Epithelial cell of esophagus (primary cell): ENCODE data around the gene NEURL4.
"Not testable (repeated sequence)": the region's sequence is repeated elsewhere in the genome, so short reads cannot be mapped to it uniquely, and the experiment has no call there.

Source experiments
- DNase-seq: peaks from one replicate; pipeline ENCODE4 v3.0.0; 2010; ENCODE audit warnings: low read depth
- H3K4me3 ChIP-seq: 2 replicates; pipeline ENCODE4 v1.5.1; 2011; ENCODE audit warnings: mild to moderate bottlenecking, low read length, control low read depth
- TF ChIP-seq, protein P1 (sequence below): IDR thresholded peaks from 2 replicates; pipeline ENCODE4 v1.5.1; 2011; ENCODE audit warnings: low read depth, mild to moderate bottlenecking, low read length, control low read depth, inconsistent platforms; ENCODE audit not compliant: insufficient read depth; ENCODE audit errors: missing control alignments

The NEURL4 gene

DNA sequence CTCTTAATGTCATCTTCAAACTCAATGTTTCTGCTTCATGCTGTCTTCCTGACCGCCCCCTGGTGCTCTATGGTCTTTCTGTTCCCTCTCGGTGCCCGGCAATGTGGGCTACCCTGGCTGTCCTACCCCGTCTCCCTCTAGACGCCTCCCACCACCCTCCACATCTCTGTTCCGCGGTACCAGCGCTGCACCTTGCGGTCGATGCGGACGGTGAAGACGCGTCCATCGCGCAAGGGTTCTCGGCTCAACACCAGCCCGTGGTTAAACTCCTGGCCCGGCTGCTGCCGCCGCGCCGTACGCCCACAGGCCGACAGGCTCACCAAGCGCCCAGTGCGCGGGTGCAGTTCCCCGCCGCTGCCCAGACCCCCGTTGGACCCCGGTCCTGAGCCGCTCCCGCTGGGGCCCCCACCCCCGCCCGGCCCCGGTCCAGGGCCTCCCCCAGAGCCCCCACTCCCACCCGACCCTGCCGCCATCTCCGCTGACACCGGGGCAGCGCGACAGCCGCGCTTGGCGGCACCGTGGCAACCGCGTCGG is at the start of gene NEURL4:
NEURL4 (minus strand) TSS at position 496 of the 534 bp plus-strand sequence; CDS start at position 473, 23 bp downstream.
- DNase-seq = peak; percentile 43
- TF ChIP-seq, protein P1, sequence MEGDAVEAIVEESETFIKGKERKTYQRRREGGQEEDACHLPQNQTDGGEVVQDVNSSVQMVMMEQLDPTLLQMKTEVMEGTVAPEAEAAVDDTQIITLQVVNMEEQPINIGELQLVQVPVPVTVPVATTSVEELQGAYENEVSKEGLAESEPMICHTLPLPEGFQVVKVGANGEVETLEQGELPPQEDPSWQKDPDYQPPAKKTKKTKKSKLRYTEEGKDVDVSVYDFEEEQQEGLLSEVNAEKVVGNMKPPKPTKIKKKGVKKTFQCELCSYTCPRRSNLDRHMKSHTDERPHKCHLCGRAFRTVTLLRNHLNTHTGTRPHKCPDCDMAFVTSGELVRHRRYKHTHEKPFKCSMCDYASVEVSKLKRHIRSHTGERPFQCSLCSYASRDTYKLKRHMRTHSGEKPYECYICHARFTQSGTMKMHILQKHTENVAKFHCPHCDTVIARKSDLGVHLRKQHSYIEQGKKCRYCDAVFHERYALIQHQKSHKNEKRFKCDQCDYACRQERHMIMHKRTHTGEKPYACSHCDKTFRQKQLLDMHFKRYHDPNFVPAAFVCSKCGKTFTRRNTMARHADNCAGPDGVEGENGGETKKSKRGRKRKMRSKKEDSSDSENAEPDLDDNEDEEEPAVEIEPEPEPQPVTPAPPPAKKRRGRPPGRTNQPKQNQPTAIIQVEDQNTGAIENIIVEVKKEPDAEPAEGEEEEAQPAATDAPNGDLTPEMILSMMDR = no peak
- H3K4me3 ChIP-seq = peak within 1 kb of the TSS; percentile 91

DNA sequence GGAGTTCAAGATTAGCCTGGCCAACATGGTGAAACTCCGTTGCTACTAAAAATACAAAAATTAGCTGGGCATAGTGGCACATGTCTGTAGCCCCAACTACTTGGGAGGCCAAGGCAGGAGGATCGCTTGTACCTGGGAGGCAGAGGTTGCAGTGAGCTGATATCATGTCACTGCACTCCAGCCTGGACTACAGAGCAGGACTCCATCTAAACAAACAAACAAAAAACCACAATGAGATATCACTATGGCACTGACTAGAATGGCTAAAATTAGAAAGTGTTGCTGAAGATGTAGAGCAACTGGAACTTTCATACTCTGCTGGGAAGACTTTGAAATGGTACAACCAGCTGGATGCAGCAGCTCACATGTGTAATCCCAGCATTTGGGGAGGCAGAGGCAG is 45.2 kb upstream of the NEURL4 start:
- no peak overlapping the region for H3K4me3 ChIP-seq
- TF ChIP-seq, protein P1 = no peak
- DNase-seq = no peak

DNA sequence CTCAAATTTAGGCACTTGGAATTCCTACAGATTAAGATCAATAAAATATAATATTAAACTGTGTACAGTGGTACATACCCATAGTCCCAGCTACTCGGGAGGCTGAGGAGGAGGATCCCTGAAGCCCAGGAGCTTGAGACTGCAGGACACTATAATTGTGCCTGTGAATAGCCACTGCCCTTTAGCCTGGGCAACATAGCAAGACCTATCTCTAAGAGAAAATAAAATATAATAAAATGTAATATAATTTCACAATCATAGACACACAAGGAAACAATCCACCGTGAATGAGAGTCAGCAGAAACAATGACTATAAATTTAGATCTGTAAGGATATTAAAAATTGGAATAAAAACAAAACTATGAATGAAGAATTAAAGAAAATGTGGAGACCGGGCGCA is 41.7 kb upstream of the NEURL4 start:
- no peak overlapping the region for H3K4me3 ChIP-seq
- DNase-seq = no peak

DNA sequence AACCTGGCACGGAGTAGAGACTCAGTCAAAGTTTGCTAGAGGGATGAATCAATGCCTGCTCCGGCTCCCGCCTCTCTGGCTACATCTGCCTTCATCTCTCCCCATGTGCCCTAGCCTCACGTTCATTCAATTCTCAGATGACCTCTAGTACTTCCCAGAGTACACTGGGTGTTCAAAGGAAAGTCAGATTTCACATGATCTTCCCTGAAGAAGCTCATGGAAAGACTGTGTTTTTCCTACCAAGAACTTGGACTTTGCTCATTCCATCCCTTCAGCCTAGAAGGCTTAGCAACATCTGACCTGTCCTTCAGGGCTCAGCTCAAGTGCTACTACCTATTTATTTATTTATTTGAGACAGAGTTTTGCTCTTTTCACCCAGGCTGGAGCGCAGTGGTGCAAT is 40.7 kb upstream of the NEURL4 start:
- no peak overlapping the region for H3K4me3 ChIP-seq
- TF ChIP-seq, protein P1 = no peak
- DNase-seq = no peak

More for the DNA sequence above, 41.7 kb upstream of the NEURL4 start:
- TF ChIP-seq, protein P1 = no peak

DNA sequence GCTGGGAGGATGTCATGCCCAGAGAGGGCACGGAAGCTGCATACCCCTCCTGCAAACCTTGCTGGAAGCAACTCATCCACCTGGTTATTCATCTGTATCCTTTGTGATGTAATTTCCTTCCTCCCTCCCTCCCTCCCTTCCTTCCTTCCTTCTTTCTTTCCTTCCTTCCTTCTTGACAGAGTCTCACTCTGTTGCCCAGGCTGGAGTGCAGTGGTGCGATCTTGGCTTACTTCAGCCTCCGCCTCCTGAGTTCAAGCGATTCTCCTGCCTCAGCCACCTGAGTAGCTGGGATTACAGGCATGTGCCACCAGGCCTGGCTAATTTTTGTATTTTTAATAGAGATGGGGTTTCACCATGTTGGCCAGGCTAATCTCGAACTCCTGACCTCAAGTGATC is 39.5 kb upstream of the NEURL4 start:
- DNase-seq, H3K4me3 ChIP-seq: not testable (repeated sequence)

DNA sequence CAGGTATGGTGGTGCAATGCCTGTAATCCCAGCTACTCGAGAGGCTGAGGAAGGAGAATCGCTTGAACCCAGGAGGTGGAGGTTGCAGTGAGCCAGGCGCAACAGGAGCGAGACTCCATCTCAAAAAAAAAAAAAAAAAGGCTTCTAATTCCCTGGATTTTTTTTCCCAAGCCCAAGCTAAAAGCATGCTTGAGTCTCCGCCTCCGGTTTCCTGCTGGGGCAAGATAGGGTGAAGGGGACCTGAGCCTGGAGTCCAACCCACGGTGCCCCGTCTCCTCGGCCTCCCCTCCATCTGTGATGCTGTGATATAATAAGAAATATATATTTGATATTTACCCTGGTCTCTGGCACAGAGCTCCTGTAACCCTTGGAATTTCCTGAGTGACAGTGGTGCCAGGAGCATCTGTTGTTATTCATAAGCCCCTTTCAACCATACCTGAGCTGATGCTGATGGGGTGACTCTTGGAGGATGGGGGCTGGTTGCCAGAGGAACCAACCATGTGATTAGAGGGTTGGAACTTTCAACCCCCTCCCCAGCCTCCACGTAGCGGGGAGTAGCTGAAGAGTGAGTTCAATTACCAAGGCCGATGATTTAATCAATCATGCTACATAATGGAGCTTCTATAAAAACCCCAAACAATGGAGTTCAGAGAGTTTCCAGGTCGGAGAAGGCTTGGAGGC is 38.9 kb upstream of the NEURL4 start:
- DNase-seq = no peak
- H3K4me3 ChIP-seq = no peak overlapping the region
- TF ChIP-seq, protein P1 = no peak

DNA sequence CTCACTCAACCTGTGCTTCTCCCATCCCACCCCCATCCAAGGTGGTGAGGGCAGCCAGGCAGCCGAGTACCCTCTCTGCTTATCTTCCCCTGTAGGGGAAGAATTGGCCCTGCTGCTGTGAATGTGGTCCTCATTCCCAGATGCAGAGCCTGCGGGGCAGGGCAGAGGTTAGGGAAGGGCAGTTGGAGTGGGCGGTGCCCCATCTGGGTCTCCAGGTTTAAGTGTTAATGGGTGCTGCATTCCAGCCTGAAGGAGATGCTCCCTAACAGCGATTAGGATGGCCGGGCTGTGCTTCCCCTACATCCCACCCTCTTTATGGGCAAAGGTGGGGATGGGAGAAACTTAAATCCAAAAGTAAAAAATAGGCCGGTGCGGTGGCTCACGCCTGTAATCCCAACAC is 37.9 kb upstream of the NEURL4 start:
- H3K4me3 ChIP-seq = no peak overlapping the region
- no peak for DNase-seq
- TF ChIP-seq, protein P1 = no peak

DNA sequence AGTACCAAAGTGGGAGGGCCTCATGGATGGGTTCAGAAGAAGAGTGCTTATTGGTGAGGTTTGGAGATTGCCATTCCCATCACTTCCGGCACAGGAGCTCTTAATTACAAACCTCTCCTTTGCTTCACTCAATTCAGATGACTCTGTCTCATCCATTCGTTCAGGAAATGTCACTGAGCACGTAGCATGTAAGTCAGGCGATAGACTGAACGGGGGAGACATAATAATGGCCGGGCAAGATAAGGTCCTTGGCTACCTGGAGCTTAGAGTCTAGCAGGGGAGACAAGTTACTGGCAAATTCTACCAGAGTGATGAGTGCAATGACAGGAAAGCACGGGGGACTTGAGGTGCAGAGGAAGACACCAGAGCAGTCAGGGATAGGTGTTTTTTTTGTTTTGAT is 36.8 kb upstream of the NEURL4 start:
- DNase-seq, H3K4me3 ChIP-seq: not testable (repeated sequence)
